SKM-1 (cell line): Measurements from ENCODE around the gene TMEM50A.
"Not testable (repeated sequence)": the region's sequence is repeated elsewhere in the genome, so short reads cannot be mapped to it uniquely, and the experiment has no call there.

Experiments
- DNase-seq: peaks from one replicate; lab custom pipeline; 2025; ENCODE audit not compliant: unreplicated experiment; lab: John Stamatoyannopoulos, UW

Gene TMEM50A

DNA sequence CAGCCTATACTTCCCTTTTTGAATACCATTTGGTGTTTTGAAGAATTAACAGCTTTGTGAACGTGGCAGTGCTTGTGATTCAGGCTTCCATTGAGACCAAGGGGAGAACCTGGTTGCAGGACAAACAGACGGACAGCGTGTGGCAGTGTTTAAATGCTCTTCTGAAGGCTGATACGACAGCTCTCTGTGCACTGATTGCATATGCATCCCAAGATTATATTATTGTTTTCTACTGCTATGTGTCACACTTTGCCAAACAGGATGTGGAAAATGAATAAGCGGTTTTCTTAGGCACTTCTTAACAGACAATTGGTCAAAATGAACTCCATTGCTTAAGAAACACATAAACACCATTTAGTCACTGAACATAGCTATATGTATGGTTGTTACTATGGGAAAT is 8.2 kb upstream of the TMEM50A start:
- not testable (repeated sequence) for DNase-seq

- DNase-seq, result not testable (repeated sequence)
Measured at GRCh38 chr1:25336922-25337354, 1.2 kb upstream of the TMEM50A start.

- DNase-seq, result not testable (repeated sequence)
Measured at GRCh38 chr1:25337483-25338187, 499 bp upstream of the TMEM50A start.

DNA sequence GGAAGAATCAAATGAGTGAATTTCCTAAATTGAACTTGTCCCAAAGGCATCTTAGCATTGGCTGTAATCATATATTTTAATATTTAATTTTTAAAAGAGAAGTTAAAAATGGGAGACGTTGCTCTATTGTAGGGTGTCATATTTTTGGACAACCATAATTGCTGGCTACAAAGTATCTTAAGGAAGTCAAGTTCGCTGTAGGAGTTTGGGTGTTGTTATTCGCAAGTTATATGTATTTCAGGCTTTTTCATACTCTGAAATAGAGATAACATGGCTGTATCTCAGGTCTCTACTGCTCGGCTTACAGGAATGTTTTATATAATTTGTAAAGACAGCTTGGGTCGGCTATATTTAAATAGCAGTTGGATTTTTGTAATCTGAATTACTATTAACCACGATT is 852 bp downstream of the TMEM50A start:
- DNase-seq, result no peak

DNA sequence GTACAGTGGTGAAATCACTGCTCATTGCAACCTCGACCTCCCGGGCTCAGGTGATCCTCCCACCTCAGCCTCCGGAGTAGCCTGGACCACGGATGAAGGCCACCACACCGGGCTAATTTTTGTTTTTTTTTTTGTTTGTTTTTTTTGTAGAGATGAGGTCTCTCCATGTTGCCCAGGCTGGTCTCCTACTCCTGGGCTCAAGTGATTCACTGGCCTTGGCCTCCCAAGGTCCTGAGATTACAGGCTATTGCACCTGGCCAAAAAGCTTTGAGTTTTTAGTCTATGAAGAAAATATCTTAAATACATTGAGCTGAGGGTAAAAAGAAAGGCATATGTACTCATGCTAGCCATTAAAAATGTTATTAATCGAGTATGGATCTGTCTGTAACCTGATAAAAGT is 3.6 kb downstream of the TMEM50A start:
- no peak for DNase-seq

DNA sequence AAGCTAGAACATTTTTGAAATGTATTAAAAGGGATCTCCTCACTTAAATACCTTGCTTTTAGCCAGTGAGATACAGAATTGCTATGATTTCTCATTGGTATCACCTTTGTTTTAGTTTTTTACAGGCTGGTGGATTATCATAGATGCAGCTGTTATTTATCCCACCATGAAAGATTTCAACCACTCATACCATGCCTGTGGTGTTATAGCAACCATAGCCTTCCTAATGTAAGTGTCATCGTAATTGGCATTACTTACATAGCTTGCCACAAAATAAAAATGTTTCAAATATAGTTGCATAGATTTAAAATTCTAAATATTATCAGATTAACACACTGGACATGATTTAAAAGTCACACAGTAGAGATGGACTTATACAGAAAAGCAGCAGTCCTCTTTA is 4.7 kb downstream of the TMEM50A start:
- no peak for DNase-seq

GRCh38 chr1:25343872-25344271 is 5.7 kb downstream of the TMEM50A start:
- DNase-seq, result no peak

GRCh38 chr1:25347556-25347955 is 9.4 kb downstream of the TMEM50A start:
- DNase-seq, result no peak

DNA sequence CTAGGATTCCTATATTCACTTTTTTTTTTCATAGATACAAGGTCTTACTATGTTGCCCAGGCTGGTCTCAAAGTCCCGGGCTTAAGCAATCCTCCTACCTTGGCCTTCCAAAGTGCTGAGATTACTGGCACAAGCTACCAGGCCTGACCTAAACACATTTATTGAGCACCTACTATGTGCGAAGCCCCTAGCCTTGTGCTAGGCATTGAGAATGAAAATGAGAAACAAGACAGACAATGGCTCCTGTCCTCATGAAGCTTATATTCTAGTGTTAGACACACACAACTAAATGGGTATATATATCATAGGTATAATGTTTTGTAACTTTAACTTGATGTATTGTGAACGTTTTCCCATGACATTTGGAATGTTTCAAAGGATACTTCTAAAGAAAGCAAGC is 11.5 kb downstream of the TMEM50A start:
- DNase-seq, result no peak

GRCh38 chr1:25355841-25356395 is 17.8 kb downstream of the TMEM50A start:
- DNase-seq, result no peak

DNA sequence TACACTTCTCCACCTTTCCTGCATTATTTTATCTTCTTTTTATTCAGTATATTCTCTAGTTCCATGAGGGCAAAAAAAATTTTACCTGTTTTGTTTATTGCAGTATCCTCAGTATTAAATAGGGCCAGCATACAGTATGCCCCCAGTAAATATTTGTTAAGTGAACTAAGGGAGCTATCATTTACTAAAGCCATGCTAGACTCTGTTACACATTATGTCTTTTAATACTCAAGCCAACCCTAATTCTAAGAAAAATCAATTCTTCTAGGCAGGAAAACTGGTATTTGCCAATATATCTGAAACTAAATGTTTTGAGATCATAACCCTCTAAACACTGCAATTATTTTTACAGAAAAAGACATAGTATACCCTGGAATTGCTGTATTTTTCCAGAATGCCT is 18.3 kb downstream of the TMEM50A start:
- no peak for DNase-seq

- DNase-seq, result no peak
Measured at GRCh38 chr1:25356848-25357247, 18.7 kb downstream of the TMEM50A start.

DNA sequence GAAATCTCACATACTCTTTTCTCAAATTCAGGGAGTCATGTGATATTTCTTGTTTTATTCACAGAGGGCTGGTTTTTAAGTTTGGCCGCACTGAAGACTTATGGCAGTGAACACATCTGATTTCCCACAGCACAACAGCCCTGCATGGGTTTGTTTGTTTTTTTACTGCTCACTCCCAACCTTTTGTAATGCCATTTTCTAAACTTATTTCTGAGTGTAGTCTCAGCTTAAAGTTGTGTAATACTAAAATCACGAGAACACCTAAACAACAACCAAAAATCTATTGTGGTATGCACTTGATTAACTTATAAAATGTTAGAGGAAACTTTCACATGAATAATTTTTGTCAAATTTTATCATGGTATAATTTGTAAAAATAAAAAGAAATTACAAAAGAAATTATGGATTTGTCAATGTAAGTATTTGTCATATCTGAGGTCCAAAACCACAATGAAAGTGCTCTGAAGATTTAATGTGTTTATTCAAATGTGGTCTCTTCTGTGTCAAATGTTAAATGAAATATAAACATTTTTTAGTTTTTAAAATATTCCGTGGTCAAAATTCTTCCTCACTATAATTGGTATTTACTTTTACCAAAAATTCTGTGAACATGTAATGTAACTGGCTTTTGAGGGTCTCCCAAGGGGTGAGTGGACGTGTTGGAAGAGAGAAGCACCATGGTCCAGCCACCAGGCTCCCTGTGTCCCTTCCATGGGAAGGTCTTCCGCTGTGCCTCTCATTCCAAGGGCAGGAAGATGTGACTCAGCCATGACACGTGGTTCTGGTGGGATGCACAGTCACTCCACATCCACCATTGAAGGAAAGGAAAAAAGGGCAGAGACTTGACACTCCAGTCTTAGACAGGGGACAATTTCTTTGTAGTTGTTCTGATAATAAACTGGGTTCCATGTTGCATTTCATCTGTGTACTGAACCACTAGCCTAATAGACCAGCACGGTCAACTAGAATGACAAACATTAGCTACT is 22.8 kb downstream of the TMEM50A start:
- no peak for DNase-seq

DNA sequence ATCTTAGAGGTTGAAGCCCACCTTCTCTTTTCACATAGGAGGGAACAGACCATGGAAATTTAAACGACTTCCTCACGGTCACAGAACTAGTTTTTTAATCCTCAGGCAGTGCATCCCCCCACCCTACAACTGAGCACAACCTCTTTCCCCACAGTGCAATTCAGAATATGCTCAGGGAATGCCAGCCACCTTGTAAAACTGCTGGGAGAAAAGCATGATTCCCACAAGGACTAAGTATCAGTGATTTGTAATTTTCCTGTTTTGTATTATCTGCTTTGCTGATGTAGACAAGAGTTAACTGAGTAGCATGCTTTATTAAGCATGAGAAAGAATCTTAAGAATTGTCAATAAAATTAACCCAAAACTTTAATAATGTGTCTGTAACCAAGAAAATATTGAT is 23.8 kb downstream of the TMEM50A start:
- DNase-seq, result no peak

DNA sequence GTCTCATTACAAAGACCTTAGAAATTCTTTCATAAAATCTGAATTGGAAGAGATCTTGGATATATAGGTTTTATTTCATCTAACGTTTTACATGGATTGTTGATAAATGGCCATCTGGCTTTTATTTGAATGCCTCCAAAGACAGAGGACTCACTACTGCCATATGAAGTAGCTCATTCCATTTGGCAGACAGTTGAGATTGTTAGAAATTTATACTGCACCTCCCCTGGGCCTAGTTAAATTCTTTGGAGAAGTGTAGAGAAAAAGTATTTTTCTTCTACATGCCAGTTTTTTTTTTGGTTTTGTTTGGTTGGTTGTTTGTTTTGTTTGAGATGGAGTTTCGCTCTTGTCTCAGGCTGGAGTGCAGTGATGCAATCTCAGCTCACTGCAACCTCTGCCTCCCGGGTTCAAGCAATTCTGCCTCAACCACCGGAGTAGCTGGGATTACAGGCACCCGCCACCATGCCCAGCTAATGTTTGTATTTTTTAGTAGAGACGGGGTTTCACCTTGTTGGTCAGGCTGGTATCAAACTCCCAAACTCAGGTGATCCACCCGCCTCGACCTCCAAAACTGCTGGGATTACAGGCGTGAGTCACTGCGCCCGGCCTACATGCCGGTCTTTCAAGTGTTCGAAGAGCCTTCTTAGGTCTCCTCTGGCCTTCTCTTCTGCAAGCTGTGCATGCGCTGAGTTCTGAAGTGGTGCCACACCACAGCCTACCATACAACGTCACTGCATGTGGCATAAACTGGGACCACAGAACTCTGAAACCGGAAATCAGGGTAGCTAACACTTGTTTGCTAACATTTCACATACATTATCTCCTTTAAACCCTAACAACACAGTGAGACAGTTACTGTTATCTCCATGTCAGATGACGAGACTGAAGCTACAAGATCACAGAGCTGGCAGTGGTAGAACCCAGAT is 24.8 kb downstream of the TMEM50A start:
- DNase-seq, result not testable (repeated sequence)

- DNase-seq, result no peak
Measured at GRCh38 chr1:25369241-25369640, 31.1 kb downstream of the TMEM50A start.

DNA sequence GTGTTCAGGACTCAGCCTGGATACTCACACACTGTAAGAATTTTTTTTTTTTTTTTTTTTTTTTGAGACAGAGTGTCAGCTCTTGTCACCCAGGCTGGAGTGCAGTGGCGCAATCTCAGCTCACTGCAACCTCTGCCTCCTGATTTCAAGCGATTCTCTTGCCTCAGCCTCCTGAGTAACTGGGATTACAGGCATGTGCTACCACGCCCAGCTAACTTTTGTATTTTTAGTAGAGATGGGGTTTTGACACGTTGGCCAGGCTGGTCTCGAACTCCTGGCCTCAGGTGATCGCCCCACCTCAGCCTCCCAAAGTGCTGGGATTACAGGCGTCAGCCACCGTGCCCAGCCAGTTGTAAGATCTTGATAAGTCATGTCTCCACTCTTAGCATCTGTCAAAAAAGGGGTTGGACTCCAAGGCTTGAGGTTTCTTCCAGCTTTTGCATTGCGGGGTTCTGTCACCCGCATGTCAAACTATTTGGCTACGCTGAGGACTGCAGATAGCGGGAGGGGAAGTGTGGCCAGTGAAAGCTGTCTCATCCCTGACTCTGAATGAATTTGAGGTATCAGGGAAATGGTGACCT is 31.6 kb downstream of the TMEM50A start:
- not testable (repeated sequence) for DNase-seq

DNA sequence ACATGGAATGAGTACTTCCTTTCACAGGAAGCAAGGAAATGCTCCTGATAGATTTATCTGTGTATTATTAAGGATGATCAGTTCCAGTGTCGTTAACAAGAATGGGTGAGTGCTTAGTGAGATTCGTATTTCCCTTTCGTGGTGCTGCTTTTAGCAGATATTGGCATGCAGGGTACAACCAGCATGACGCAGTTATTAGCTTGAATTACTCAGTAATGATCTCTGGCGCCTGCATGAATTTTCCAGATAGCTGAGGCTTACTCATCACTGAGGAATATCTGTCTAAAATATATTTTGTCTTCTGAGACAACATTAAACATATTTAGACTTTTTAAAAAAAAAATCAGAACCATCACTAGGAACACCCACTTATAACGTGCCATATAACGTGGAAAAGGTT is 33.6 kb downstream of the TMEM50A start:
- DNase-seq, result not testable (repeated sequence)

DNA sequence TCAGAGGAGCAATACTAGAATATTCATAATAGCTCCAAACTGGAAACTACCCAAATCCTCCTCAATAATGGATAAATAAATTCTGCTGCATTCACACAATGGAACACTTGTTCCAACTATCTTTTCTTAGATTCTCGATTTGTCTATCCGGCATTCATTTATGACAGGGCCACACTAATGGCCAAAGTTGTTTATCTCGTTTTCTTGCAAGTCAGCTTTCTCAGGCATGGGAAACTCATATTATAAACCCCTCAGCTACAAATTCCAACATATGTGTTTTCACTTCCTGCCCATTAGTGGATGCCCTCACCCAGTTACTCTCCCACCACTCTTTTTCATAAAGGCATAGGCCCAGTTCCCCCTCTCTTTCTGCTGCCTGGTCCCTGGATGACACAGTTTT is 40.2 kb downstream of the TMEM50A start:
- DNase-seq, result not testable (repeated sequence)

DNA sequence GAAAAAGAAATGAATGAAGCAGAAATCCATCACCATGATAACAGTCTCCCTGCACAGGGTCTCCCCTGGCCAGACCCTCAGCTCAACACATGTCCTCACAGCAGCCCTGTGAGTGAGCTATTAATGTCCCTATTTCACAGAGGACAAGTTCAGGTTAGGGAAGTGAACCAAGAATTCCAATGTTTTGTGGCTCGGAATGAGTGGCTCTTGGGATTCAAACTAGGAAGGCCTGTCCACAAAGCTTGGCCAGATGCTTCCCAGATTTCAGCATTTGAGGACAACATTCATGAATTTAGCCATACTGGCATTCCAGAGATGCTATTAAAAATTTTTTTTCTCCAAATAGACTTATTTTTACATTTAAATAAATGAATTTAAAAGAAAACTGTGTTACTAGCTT is 44.4 kb downstream of the TMEM50A start:
- DNase-seq, result not testable (repeated sequence)
